Measurements from ENCODE around the gene SAMD4A.

The SAMD4A gene

DNA sequence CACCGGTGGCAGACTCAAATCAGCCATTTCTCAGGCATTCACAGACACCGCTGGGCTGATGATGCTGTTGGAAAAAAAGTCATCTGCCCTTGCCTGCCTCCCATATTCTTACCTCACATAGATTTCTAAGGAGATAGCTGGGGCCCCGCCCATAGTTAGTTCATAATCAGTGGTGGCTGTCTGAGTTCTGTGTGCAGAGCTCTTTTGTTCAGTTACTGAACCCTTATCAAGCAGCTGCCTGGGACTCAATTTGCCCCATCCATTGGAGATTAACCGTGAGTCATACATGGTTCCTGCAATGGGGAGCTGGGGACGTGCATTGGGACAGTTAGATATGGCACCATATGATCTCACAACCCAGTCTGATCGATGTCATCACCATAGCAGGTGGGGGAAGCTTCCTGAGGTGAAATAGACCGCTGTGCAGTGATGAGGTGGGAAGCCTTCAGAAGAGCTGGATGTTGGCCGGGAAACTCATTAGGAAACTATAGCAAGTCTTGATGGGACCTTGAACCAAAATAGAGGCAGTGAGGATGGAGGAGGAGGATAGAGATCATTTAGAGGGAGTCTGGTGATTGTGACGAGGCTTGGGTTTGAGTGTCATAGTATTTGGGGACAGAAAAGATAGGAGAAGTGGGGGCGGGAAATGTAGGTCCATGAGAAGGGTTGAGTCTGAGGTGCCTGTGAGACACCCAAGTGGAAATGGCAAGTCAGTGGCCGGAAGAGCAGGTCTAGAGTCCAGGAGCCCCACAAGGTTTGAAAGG is 187.9 kb downstream of the SAMD4A start:
- H3K27ac ChIP-seq: no peak overlapping the region
- TF ChIP-seq, protein P1, sequence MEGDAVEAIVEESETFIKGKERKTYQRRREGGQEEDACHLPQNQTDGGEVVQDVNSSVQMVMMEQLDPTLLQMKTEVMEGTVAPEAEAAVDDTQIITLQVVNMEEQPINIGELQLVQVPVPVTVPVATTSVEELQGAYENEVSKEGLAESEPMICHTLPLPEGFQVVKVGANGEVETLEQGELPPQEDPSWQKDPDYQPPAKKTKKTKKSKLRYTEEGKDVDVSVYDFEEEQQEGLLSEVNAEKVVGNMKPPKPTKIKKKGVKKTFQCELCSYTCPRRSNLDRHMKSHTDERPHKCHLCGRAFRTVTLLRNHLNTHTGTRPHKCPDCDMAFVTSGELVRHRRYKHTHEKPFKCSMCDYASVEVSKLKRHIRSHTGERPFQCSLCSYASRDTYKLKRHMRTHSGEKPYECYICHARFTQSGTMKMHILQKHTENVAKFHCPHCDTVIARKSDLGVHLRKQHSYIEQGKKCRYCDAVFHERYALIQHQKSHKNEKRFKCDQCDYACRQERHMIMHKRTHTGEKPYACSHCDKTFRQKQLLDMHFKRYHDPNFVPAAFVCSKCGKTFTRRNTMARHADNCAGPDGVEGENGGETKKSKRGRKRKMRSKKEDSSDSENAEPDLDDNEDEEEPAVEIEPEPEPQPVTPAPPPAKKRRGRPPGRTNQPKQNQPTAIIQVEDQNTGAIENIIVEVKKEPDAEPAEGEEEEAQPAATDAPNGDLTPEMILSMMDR (conservative IDR thresholded peaks at IDR 0.05): no peak

DNA sequence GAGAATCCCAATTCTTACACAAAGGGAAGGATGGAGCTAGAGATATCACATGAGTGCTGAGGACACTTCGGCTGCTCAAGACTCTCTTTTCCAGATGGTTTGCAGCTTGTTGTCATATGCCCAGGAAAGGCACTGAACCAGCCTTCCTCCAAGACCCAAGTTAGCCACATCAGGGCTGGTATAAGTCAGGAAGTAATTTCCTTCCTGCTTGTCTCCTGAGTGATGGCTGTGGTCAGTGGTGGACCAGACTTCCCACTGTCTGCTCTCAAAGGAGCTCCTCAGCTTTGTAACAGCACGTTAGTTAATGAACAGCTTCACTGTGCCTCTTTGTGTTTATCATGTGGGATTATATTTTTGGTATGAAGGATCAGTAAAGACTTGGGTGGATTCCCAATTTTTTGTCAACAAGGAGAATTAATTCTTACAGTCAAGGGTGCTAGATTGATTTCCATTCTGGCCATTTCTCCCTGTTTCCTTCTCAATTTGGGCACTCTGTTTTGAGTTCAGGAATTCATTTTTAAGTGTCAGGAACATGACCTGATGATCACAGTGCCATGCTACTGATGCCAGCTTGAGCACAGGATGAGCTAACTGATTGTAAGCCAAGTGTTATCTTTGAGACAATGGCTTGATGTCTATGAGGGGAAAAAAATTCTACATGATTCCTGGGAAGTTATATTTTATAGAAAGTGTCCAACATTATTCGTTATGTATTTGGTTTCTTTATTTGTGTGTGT is 189.9 kb downstream of the SAMD4A start:
- H3K27ac ChIP-seq: no peak overlapping the region
- TF ChIP-seq, protein P1 (conservative IDR thresholded peaks at IDR 0.05): no peak

DNA sequence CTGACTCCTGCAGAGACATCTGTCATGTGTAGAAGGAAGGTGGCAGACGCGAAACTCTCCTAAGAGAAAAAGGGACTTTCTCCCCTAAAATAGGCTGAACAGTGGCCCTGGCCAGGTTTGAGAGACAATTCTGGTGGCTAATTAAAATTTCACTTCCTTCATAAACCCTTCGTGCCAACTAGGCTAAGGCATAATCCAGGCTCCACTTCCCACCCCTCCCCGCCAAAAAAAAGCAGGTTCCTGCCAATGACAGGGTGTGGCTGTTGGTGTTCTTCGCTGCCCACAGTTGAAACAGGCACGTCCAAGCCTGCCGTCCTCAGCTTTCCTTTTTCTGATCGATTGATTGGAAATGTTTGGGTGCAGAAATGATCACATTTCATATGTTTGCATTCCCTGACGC is 191.1 kb downstream of the SAMD4A start:
- TF ChIP-seq, protein P1 (conservative IDR thresholded peaks at IDR 0.05): no peak
- H3K27ac ChIP-seq: no peak overlapping the region

DNA sequence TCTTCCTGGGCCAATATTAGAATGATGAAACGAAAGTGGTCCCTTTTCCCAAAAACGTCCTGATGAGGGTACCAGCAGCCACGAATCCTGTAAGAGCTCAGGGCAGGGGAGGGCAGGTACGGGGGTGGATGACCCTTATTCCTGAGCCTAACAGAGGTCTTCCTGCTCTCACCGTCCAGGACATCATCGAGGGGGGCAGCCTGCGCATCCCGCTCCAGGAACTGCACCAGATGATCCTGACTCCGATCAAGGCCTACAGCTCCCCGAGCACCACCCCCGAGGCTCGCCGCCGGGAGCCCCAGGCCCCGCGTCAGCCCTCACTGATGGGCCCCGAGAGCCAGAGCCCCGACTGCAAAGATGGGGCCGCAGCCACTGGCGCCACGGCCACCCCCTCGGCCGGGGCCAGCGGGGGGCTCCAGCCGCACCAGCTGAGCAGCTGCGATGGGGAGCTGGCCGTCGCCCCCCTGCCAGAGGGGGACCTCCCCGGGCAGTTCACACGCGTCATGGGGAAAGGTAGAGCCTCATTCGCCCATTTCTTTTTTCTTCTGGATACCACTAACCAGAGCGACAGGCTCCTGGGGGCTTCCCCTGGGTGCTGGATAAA is 193.2 kb downstream of the SAMD4A start:
- H3K27ac ChIP-seq: no peak overlapping the region
- TF ChIP-seq, protein P1 (conservative IDR thresholded peaks at IDR 0.05): no peak

DNA sequence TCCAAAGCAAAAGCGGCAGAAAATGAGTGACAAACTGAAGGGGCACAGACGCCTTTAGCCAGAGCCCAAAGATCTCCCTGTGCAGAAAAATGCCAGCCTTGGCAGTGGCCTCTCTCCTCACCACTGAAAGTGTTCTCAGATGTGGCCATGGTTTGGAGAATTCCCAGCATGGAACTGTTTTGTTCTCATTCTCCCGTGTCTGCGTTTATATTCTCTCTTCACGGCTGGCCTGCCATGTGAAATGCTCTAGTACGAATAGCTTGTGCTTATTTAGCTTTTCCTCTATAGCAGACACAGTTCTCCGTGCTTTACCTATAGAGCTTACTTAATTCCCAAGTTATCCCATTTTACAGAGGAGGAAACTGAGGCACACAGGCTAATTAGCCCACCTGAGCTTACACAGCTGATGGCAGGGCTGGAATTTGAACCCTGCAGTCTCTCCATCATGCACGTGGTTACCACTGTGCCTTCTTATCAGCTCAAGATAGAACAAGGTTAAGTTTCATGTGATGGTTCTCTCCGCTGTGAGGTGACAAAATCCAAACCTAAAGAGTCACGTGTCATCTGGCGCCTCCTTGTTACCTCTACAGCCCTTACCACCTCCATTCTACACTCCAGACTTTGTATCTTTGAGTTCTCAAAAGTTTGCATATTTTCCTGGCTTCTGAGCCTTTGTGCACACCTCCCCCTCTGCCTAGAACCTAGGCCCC is 194.1 kb downstream of the SAMD4A start:
- H3K27ac ChIP-seq: no peak overlapping the region
- TF ChIP-seq, protein P1 (conservative IDR thresholded peaks at IDR 0.05): no peak

DNA sequence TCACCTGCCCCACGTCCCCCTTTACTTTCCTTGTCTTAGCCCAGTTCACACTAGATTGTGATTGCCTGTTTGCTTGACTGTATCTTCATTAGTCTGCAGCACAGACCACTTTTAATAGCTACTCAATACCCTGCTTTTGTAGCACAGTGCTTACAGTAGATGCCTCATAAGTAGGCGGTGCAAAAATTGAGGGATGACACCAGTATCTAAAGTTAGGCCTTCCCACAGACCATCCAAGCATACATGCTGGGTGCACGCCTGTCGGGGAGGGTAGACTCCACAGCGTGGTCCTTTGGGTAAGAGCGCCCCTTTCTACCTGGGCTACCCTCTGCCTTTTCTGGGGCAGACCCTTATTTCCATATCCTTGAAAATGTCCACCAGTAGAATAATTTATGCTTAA is 194.9 kb downstream of the SAMD4A start:
- TF ChIP-seq, protein P1 (conservative IDR thresholded peaks at IDR 0.05): no peak

DNA sequence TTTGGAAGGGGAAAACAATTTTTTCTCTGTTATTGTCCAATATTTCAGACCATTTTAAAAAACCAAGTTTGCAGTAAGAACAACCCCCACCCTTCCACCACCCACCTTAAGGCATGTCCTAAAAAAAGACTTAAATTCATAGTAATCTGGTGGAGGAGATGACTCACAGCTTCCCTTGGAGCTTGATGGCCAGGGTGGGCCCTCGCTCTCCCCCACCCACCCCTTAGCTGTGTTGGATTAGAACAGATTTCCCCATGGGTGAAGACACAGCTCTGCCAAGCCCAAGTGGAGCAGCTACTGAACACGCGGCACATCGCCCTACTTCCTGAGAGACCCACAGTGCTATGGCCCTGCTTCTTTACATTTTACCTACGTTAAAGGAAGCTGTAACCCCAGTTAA is 195.4 kb downstream of the SAMD4A start:
- H3K27ac ChIP-seq: no peak overlapping the region

More for the DNA sequence above, 194.9 kb downstream of the SAMD4A start:
- H3K27ac ChIP-seq: no peak overlapping the region

More for the DNA sequence above, 195.4 kb downstream of the SAMD4A start:
- TF ChIP-seq, protein P1 (conservative IDR thresholded peaks at IDR 0.05): no peak

Data from VCaP (cell line).